Measurements from ENCODE around the gene ADAMTS12.

- TF ChIP-seq CTCF (conservative IDR thresholded peaks at IDR 0.05; ENCODE audit: low read depth in 2 of 2) = no peak
- TF ChIP-seq EZH2 (IDR thresholded peaks at IDR 0.05; ENCODE audit: low read depth, unreplicated experiment) = no peak
- TF ChIP-seq CREB1 (CRISPR knock-in tag; IDR thresholded peaks at IDR 0.05; ENCODE audit: low read depth) = no peak
- no peak for TF ChIP-seq POLR2AphosphoS5 (IDR thresholded peaks at IDR 0.05; ENCODE audit: low read depth)
- TF ChIP-seq JUNB (IDR thresholded peaks at IDR 0.05; ENCODE audit: unreplicated experiment) = no peak
- TF ChIP-seq REST (IDR thresholded peaks at IDR 0.05; ENCODE audit: unreplicated experiment) = no peak
- no peak for TF ChIP-seq EZH2phosphoT487 (IDR thresholded peaks at IDR 0.05; ENCODE audit: unreplicated experiment)
- no peak for TF ChIP-seq ETS1 (IDR thresholded peaks at IDR 0.05)
- no peak for TF ChIP-seq ZNF331 (CRISPR knock-in tag; IDR thresholded peaks at IDR 0.05; ENCODE audit: low read depth)
- TF ChIP-seq STAT1 (IDR thresholded peaks at IDR 0.05; ENCODE audit: unreplicated experiment) = no peak
- TF ChIP-seq NANOG (IDR thresholded peaks at IDR 0.05; ENCODE audit: borderline replicate concordance) = no peak
- TF ChIP-seq ZNF114 (CRISPR knock-in tag; IDR thresholded peaks at IDR 0.05) = no peak
Observed at GRCh38 chr5:33524476-33524875, 367.3 kb downstream of the ADAMTS12 start.

Data from GM23338 (cell line).